ENCODE data around the gene CEP104. TPM values are rescaled to one million over a fixed set of nuclear protein-coding genes. Genes with fewer than 3 reads are reported as not detected.

Gene CEP104
- total RNA-seq, 4 donors from 2014 or later: 16.1 to 56.7 (median 39.6) TPM

DNA sequence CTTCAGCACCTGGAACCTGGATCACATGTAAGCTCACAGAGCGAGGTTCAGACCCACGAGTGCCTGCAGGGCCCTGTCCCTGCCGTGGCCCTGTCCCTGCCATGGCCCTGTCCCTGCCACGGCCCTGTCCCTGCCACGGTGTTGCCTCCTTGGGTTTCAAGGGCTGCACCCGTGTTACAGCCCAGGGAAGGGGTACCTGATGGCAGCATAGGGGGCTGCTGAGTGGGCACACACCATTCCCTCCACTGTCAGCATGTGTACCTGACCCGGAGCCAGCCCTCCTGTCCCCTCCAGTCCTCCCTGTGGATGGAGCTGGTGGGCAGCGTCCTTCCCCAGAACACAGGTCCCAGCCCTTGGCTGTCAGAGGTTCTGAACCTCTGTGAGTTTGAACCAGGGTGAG is 15.5 kb upstream of the CEP104 start:
- TF ChIP-seq, protein P1, sequence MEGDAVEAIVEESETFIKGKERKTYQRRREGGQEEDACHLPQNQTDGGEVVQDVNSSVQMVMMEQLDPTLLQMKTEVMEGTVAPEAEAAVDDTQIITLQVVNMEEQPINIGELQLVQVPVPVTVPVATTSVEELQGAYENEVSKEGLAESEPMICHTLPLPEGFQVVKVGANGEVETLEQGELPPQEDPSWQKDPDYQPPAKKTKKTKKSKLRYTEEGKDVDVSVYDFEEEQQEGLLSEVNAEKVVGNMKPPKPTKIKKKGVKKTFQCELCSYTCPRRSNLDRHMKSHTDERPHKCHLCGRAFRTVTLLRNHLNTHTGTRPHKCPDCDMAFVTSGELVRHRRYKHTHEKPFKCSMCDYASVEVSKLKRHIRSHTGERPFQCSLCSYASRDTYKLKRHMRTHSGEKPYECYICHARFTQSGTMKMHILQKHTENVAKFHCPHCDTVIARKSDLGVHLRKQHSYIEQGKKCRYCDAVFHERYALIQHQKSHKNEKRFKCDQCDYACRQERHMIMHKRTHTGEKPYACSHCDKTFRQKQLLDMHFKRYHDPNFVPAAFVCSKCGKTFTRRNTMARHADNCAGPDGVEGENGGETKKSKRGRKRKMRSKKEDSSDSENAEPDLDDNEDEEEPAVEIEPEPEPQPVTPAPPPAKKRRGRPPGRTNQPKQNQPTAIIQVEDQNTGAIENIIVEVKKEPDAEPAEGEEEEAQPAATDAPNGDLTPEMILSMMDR (IDR thresholded peaks at IDR 0.05): no peak
- Histone ChIP-seq H3K4me1 (no peaks in the 10 kb centered on the region), H3K4me3 (no peak overlapping the region), H3K36me3 (peaks cover 77% of the 10 kb centered on the region), H3K27me3 (no peaks in the 10 kb centered on the region), H3K27ac (no peak overlapping the region), H3K9me3 (no peaks in the 10 kb centered on the region)
- DNase-seq (ENCODE audit: low spot score in 2 of 2): no peak
- 88% methylated on average over 5 of the region's 8 CpGs for WGBS

DNA sequence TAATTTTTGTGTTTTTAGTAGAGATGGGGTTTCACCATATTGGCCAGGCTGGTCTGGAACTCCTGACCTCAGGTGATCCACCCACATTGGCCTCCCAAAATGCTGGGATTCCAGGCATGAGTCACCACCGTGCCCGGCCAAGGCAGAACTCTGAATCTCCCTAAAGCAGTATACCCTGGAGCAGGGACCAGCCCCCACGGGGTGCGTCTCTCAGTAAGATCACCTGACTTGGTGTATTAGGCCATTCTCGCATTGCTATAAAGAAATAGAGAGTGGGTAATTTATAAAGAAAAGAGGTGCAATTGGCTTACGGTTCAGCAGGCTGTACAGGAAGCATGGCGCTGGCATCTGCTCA is 14.4 kb upstream of the CEP104 start:
- TF ChIP-seq, protein P1 (IDR thresholded peaks at IDR 0.05): no peak
- Histone ChIP-seq H3K36me3 (peaks cover 80% of the 10 kb centered on the region), H3K9me3 (no peaks in the 10 kb centered on the region), H3K4me1 (no peaks in the 10 kb centered on the region), H3K4me3 (no peak overlapping the region), H3K27me3 (no peaks in the 10 kb centered on the region), H3K27ac (no peak overlapping the region)
- WGBS: 90% methylated on average over 7 of the region's 7 CpGs
- no peak for DNase-seq (ENCODE audit: low spot score in 2 of 2)

DNA sequence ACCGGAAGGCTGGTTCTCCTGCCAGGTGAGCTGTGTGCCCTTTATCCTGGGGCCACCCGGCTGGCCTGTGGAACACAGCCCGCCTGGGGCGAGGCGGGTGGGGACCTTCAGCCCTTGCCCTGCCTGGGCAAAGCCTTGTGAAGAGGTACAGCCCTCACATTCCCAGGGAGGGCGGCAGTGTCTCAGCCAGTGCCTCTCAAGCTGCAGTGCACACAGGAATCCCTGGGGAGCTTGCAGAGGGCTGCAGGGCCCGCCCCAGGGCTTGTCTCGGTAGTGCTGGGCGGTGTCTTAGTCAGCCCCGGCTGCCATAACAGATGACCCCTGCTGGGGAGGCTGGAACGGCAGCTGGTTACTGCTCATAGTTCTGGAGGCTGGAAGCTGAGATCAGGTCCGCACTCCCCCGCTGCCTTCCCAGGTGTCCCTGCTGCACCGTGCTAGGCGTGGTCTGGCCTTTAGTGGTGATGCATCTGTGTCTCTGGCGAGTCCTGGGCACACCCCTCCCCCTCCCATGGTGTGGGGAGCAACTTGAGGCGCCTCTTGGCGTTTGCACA is 12.8 kb upstream of the CEP104 start:
- Histone ChIP-seq H3K36me3 (peaks cover 67% of the 10 kb centered on the region), H3K4me3 (no peak overlapping the region), H3K9me3 (no peaks in the 10 kb centered on the region), H3K27me3 (no peaks in the 10 kb centered on the region), H3K27ac (no peak overlapping the region), H3K4me1 (no peaks in the 10 kb centered on the region)
- 67% methylated on average over 3 of the region's 18 CpGs for WGBS
- no peak for DNase-seq (ENCODE audit: low spot score in 2 of 2)
- TF ChIP-seq POLR2A (IDR thresholded peaks at IDR 0.05) (no peak), POLR2AphosphoS5 (IDR thresholded peaks at IDR 0.05) (no peak), EP300 (IDR thresholded peaks at IDR 0.05) (no peak)
- TF ChIP-seq, protein P1 (IDR thresholded peaks at IDR 0.05): no peak

DNA sequence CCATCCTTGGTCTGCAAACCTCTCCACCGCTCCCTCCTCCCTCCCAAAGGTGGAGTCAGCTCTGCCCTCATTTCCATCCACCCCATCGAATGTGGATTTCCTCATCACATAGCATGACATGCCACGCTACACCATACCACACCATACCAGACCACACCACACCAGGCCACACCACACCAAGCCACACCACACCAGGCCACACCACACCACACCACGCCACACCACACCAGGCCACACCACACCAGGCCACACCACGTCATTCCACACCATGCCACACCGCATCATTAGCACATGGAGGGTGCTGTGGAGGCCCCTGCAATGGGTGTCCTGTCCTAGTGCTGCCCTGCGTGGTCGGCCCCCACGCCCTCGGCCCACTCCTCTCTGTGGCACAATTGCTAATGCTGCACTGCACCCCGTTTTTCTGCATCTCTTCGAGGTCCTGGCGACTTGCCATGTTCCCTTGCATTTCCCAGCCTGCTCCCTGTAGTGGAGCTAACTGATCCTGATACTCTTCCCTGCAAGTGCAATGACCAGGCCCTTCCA is 11.5 kb upstream of the CEP104 start:
- H3K4me3 ChIP-seq: no peak overlapping the region
- no peaks in the 10 kb centered on the region for H3K9me3 ChIP-seq
- H3K4me1 ChIP-seq: no peaks in the 10 kb centered on the region
- WGBS: 86% methylated on average over 13 of the region's 13 CpGs
- TF ChIP-seq EP300 (IDR thresholded peaks at IDR 0.05): no peak
- TF ChIP-seq, protein P1 (IDR thresholded peaks at IDR 0.05): no peak
- no peak for TF ChIP-seq POLR2A (IDR thresholded peaks at IDR 0.05)
- TF ChIP-seq POLR2AphosphoS5 (IDR thresholded peaks at IDR 0.05): no peak
- no peak for DNase-seq (ENCODE audit: low spot score in 2 of 2)
- H3K27me3 ChIP-seq: no peaks in the 10 kb centered on the region
- H3K36me3 ChIP-seq: peaks cover 58% of the 10 kb centered on the region
- no peak overlapping the region for H3K27ac ChIP-seq

DNA sequence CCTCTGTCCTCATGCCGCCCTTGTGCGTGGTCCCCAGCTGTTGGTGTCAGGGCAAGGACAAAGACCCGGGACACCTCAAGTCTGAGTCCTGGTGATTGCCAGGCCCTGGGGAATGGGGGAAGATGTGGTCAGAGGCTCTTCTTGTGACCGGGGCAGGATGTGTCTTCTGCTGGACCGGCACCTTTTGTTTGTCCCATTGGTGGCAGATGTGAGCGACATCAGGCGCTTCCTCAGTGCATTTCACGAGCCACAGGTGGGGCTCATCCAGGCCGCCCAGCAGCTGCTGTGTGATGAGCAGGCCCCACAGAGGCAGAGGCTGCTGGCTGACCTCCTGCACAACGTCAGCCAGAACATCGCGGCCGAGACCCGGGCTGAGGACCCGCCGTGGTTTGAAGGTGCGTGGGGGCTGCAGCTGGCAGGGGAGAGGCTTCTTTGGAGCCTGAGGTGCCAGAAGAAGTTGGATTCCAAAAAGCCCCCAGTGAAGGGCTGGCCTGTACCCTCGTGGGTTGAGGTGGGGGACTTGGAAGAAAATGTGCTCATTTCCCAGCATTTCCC is 8.7 kb upstream of the CEP104 start:
- Histone ChIP-seq H3K27me3 (no peaks in the 10 kb centered on the region), H3K4me1 (no peaks in the 10 kb centered on the region), H3K9me3 (no peaks in the 10 kb centered on the region), H3K36me3 (peaks cover 32% of the 10 kb centered on the region), H3K4me3 (no peak overlapping the region), H3K27ac (no peak overlapping the region)
- WGBS: 82% methylated on average over 13 of the region's 18 CpGs
- no peak for DNase-seq (ENCODE audit: low spot score in 2 of 2)
- TF ChIP-seq POLR2A (IDR thresholded peaks at IDR 0.05) (no peak), EP300 (IDR thresholded peaks at IDR 0.05) (no peak), POLR2AphosphoS5 (IDR thresholded peaks at IDR 0.05) (no peak)
- TF ChIP-seq, protein P1 (IDR thresholded peaks at IDR 0.05): no peak

Measured in suprapubic skin (tissue), 4 donors.